ENCODE data around the gene NHP2.

Gene NHP2

DNA sequence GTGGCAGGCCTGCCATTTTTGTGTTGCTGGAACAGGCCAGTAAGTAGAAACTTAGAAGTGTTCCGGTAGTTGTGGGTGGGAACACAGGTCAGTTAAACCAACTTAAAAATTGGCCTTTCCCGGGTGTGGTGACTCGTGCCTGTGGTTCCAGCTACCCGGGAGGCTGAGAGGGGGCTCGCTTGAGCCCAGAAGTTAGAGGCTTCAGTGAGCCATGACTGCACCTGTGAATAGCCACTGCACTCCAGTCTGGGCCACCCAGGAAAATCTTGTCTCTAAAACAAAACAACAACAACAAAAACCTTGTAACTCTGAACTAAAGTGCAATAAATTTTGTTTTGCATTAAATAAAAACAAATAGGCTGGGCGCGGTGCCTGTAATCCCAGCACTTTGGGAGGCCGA is 1.4 kb upstream of the NHP2 start:
- no peak overlapping the region for H3K27ac ChIP-seq
- peaks cover 2% of the 10 kb centered on the region for H3K4me1 ChIP-seq
- peak overlapping the region; percentile 87 for H2AFZ ChIP-seq
- no peaks in the 10 kb centered on the region for H3K9me3 ChIP-seq (ENCODE audit: control insufficient read depth, low read length)
- H3K36me3 ChIP-seq (ENCODE audit: control insufficient read depth, insufficient read depth, low read length) = no peaks in the 10 kb centered on the region
- H3K27me3 ChIP-seq (ENCODE audit: control insufficient read depth, insufficient read depth, low read length) = no peaks in the 10 kb centered on the region
- no peak overlapping the region for H3K4me3 ChIP-seq (ENCODE audit: low read depth, low read length)
- no peak overlapping the region for H3K4me2 ChIP-seq (ENCODE audit: low read length)
- H3K79me2 ChIP-seq = no peaks in the 10 kb centered on the region
- TF ChIP-seq, protein P1, sequence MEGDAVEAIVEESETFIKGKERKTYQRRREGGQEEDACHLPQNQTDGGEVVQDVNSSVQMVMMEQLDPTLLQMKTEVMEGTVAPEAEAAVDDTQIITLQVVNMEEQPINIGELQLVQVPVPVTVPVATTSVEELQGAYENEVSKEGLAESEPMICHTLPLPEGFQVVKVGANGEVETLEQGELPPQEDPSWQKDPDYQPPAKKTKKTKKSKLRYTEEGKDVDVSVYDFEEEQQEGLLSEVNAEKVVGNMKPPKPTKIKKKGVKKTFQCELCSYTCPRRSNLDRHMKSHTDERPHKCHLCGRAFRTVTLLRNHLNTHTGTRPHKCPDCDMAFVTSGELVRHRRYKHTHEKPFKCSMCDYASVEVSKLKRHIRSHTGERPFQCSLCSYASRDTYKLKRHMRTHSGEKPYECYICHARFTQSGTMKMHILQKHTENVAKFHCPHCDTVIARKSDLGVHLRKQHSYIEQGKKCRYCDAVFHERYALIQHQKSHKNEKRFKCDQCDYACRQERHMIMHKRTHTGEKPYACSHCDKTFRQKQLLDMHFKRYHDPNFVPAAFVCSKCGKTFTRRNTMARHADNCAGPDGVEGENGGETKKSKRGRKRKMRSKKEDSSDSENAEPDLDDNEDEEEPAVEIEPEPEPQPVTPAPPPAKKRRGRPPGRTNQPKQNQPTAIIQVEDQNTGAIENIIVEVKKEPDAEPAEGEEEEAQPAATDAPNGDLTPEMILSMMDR (IDR thresholded peaks at IDR 0.05) = no peak
- H3K9ac ChIP-seq = no peak overlapping the region

GRCh38 chr5:178152491-178153444 is 917 bp downstream of the NHP2 start:
- H3K27me3 ChIP-seq (ENCODE audit: control insufficient read depth, insufficient read depth, low read length) = no peaks in the 10 kb centered on the region
- H3K9me3 ChIP-seq (ENCODE audit: control insufficient read depth, low read length) = no peaks in the 10 kb centered on the region
- TF ChIP-seq, protein P1 (IDR thresholded peaks at IDR 0.05) = no peak
- H3K36me3 ChIP-seq (ENCODE audit: control insufficient read depth, insufficient read depth, low read length) = no peaks in the 10 kb centered on the region
- H3K27ac ChIP-seq = no peak overlapping the region
- peak overlapping the region; percentile 76 for H3K4me2 ChIP-seq (ENCODE audit: low read length)
- peak overlapping the region; percentile 74 for H3K4me3 ChIP-seq (ENCODE audit: low read depth, low read length)
- peaks cover 2% of the 10 kb centered on the region for H3K4me1 ChIP-seq
- H3K79me2 ChIP-seq = no peaks in the 10 kb centered on the region
- peak overlapping the region; percentile 87 for H2AFZ ChIP-seq
- H3K9ac ChIP-seq = no peak overlapping the region

DNA sequence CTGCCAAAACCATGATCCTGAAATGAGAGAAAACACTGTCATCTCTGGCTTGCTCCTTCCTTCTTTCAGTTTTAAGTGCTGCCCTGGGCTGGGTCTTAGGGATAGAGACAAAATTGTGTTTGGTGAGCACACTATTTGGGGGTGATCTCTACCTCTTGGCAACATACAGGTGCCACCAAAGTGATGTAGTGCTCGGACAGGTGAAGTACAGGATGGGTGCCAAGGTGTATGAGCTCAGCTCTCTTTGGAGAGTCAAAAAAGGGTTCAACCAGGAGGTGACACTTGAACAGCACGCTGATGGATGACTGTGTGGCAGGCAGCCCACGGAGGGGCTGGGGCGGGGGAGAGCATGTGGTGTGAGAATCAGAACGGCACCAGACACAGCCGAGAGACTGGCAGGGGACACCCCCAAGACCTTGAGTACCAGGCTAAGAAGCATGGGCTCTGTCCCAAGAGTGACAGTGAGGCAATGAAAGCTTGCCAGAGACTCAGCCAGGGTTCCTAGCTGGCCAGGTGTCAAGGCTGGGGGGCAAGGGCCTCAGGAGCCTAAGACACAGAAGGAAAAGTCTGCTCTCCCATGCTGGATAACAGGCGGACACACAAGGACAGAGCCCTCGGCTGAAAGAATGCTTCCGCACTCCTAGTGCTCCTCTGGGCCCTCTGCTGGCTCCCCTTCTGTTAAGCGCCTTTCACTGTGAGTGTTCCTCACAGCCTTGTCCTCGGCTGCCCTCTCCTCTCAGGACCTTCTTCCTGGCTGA is 2.5 kb downstream of the NHP2 start:
- no peak overlapping the region for H2AFZ ChIP-seq
- peaks cover 2% of the 10 kb centered on the region for H3K4me1 ChIP-seq
- H3K4me2 ChIP-seq (ENCODE audit: low read length) = no peak overlapping the region
- no peaks in the 10 kb centered on the region for H3K27me3 ChIP-seq (ENCODE audit: control insufficient read depth, insufficient read depth, low read length)
- H3K36me3 ChIP-seq (ENCODE audit: control insufficient read depth, insufficient read depth, low read length) = no peaks in the 10 kb centered on the region
- no peaks in the 10 kb centered on the region for H3K79me2 ChIP-seq
- H3K4me3 ChIP-seq (ENCODE audit: low read depth, low read length) = no peak overlapping the region
- TF ChIP-seq, protein P1 (IDR thresholded peaks at IDR 0.05) = no peak
- no peak overlapping the region for H3K9ac ChIP-seq
- no peaks in the 10 kb centered on the region for H3K9me3 ChIP-seq (ENCODE audit: control insufficient read depth, low read length)
- H3K27ac ChIP-seq = no peak overlapping the region

GRCh38 chr5:178149199-178149932 is 4.3 kb downstream of the NHP2 start:
- no peak overlapping the region for H3K27ac ChIP-seq
- no peaks in the 10 kb centered on the region for H3K79me2 ChIP-seq
- H3K4me1 ChIP-seq = peaks cover 2% of the 10 kb centered on the region

More at GRCh38 chr5:178149199-178149932, 4.3 kb downstream of the NHP2 start:
- Histone ChIP-seq H3K36me3 (ENCODE audit: control insufficient read depth, insufficient read depth, low read length) (no peaks in the 10 kb centered on the region), H3K9me3 (ENCODE audit: control insufficient read depth, low read length) (no peaks in the 10 kb centered on the region), H3K4me2 (ENCODE audit: low read length) (no peak overlapping the region), H2AFZ (no peak overlapping the region), H3K4me3 (ENCODE audit: low read depth, low read length) (no peak overlapping the region), H3K27me3 (ENCODE audit: control insufficient read depth, insufficient read depth, low read length) (no peaks in the 10 kb centered on the region), H3K9ac (no peak overlapping the region)
- TF ChIP-seq, protein P1 (IDR thresholded peaks at IDR 0.05) = no peak

Measured in parathyroid adenoma (tissue), 2 donors.